Trophoblast cell (in vitro differentiated cells and primary cell): ENCODE results near the gene GET3.

Experiments used
- DNase-seq, 2 donors: peaks; one replicate each; pipeline ENCODE4 v3.0.0-alpha.2; 2016
- H2AFZ ChIP-seq: 2 replicates; pipeline ENCODE4 v1.6.1; 2013; ENCODE audit warnings: low read length, moderate library complexity, mild to moderate bottlenecking; ENCODE audit not compliant: insufficient read depth, poor library complexity
- H2AK5ac ChIP-seq: 2 replicates; pipeline ENCODE4 v1.6.1; 2013; ENCODE audit warnings: mild to moderate bottlenecking, low read length
- H2BK120ac ChIP-seq: 2 replicates; pipeline ENCODE4 v1.6.1; 2013; ENCODE audit warnings: low read length, mild to moderate bottlenecking, moderate library complexity; ENCODE audit not compliant: insufficient read depth, poor library complexity
- H2BK12ac ChIP-seq: 2 replicates; pipeline ENCODE4 v1.6.1; 2013; ENCODE audit warnings: mild to moderate bottlenecking, low read length, moderate library complexity
- H2BK5ac ChIP-seq: 2 replicates; pipeline ENCODE4 v1.6.1; 2013; ENCODE audit warnings: low read length, low read depth, moderate library complexity, mild to moderate bottlenecking; ENCODE audit not compliant: poor library complexity
- H3K14ac ChIP-seq: 2 replicates; pipeline ENCODE4 v1.6.1; 2013; ENCODE audit warnings: mild to moderate bottlenecking, low read length
- H3K18ac ChIP-seq: 2 replicates; pipeline ENCODE4 v1.6.1; 2013; ENCODE audit warnings: mild to moderate bottlenecking, low read length
- H3K23ac ChIP-seq: 2 replicates; pipeline ENCODE4 v1.6.1; 2013; ENCODE audit warnings: low read length
- H3K27ac ChIP-seq: 2 replicates; pipeline ENCODE4 v1.5.1; 2013; ENCODE audit warnings: low read depth, mild to moderate bottlenecking, inconsistent platforms, low read length, moderate library complexity
- H3K27me3 ChIP-seq: 2 replicates; pipeline ENCODE4 v1.6.1; 2013; ENCODE audit warnings: inconsistent platforms, mild to moderate bottlenecking, low read length, moderate library complexity; ENCODE audit not compliant: insufficient read depth
- H3K36me3 ChIP-seq, 2 experiments: 1 replicate in 1 of 2; 2 replicates in 1 of 2; pipeline ENCODE4 v1.6.1; 2013; ENCODE audit warnings: low read length in 2 of 2, mild to moderate bottlenecking in 2 of 2, moderate library complexity in 1 of 2; ENCODE audit not compliant: insufficient read depth in 2 of 2, control insufficient read depth in 1 of 2
- H3K4ac ChIP-seq: 2 replicates; pipeline ENCODE4 v1.6.1; 2013; ENCODE audit warnings: low read depth, mild to moderate bottlenecking, low read length, moderate library complexity
- H3K4me1 ChIP-seq, 2 experiments: 1 replicate in 1 of 2; 2 replicates in 1 of 2; pipeline ENCODE4 v1.6.1; 2013; ENCODE audit warnings: low read length in 2 of 2, mild to moderate bottlenecking in 2 of 2, moderate library complexity in 1 of 2; ENCODE audit not compliant: insufficient read depth in 2 of 2, control insufficient read depth in 1 of 2
- H3K4me2 ChIP-seq: 2 replicates; pipeline ENCODE4 v1.6.1; 2013; ENCODE audit warnings: inconsistent platforms, mild to moderate bottlenecking, low read length, moderate library complexity
- H3K4me3 ChIP-seq: 2 replicates; pipeline ENCODE4 v1.5.1; 2013; ENCODE audit warnings: mild to moderate bottlenecking, low read depth, low read length, inconsistent platforms
- H3K79me1 ChIP-seq: one replicate; pipeline ENCODE4 v1.6.1; 2013; ENCODE audit warnings: low read length
- H3K79me2 ChIP-seq: 2 replicates; pipeline ENCODE4 v1.6.1; 2013; ENCODE audit warnings: low read length, mild to moderate bottlenecking; ENCODE audit not compliant: control insufficient read depth, insufficient read depth, poor library complexity
- H3K9ac ChIP-seq: 2 replicates; pipeline ENCODE4 v1.6.1; 2013; ENCODE audit warnings: mild to moderate bottlenecking, low read length
- H3K9me3 ChIP-seq: 2 replicates; pipeline ENCODE4 v1.6.1; 2013; ENCODE audit warnings: low read depth, mild to moderate bottlenecking, control low read depth, inconsistent platforms, low read length; ENCODE audit not compliant: insufficient read depth
- H4K12ac ChIP-seq: 2 replicates; pipeline ENCODE4 v1.6.1; 2013; ENCODE audit warnings: low read depth, mild to moderate bottlenecking, low read length, moderate library complexity
- H4K8ac ChIP-seq: 2 replicates; pipeline ENCODE4 v1.6.1; 2013; ENCODE audit warnings: low read depth, mild to moderate bottlenecking, low read length, moderate library complexity
- H4K91ac ChIP-seq: one replicate; pipeline ENCODE4 v1.6.1; 2013; ENCODE audit warnings: low read depth, mild to moderate bottlenecking, low read length, moderate library complexity
- WGBS: extraction: QIAGEN DNeasy Blood & Tissue Kit; methylation state at CpG from one replicate; pipeline ENCODE4 v1.1.7; 2013; ENCODE audit warnings: missing lambda C conversion rate; ENCODE audit not compliant: insufficient read length, insufficient coverage; ENCODE audit errors: extremely low coverage; 5-methylcytosine and 5-hydroxymethylcytosine counted together

Gene GET3

DNA sequence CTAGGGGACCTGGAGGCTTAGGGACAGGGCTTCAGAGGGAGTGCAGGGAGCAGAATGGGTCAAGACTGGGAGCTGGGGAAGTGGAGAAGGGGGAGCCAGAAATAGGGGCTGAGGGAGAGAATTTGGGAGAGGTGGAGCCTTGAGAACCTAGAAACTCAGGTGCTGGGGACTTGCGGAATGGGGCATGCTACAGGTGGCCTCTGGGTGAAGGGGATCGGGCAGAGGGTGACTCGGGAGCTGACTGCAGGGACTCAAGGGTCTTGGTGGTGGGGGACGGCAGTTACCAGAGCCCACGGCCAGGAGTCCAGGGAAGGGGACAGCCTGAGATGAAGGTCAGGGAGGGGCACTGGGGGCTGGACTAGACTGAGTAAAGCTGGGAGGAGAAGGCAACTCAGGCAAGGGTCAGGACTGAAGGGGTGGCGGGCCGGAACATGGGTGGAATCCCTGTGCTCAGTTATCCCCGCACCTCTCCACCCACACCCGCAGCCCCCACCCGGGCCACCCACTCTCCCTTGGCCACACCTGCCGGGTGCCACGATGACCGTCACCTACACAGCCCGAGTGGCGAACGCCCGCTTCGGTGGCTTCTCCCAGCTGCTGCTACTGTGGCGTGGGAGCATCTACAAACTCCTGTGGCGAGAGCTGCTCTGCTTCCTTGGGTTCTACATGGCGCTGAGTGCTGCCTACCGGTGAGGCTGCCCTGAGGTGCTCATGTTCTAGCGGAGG is 14.9 kb downstream of the GET3 start:
- Histone ChIP-seq H2BK120ac (no peak overlapping the region), H3K79me1 (no peaks in the 10 kb centered on the region), H4K91ac (no peak overlapping the region), H3K4ac (no peak overlapping the region), H3K9ac (no peak overlapping the region), H4K8ac (no peak overlapping the region), H4K12ac (no peak overlapping the region), H3K18ac (no peak overlapping the region), H2BK12ac (no peak overlapping the region), H2BK5ac (no peak overlapping the region), H3K27ac (no peak overlapping the region), H3K4me1 (no peaks in the 10 kb centered on the region), H2AK5ac (no peak overlapping the region), H3K23ac (no peak overlapping the region), H3K14ac (no peak overlapping the region), H3K79me2 (no peaks in the 10 kb centered on the region), H3K27me3 (no peaks in the 10 kb centered on the region), H3K4me3 (no peak overlapping the region), H3K4me2 (no peak overlapping the region), H3K9me3 (peaks cover 7% of the 10 kb centered on the region), H2AFZ (no peak overlapping the region), H3K36me3 (peaks cover 9 to 10% of the 10 kb centered on the region in 2 experiments)
- WGBS = no CpG with 5 or more reads among the region's 23 CpGs
- DNase-seq = no peak

DNA sequence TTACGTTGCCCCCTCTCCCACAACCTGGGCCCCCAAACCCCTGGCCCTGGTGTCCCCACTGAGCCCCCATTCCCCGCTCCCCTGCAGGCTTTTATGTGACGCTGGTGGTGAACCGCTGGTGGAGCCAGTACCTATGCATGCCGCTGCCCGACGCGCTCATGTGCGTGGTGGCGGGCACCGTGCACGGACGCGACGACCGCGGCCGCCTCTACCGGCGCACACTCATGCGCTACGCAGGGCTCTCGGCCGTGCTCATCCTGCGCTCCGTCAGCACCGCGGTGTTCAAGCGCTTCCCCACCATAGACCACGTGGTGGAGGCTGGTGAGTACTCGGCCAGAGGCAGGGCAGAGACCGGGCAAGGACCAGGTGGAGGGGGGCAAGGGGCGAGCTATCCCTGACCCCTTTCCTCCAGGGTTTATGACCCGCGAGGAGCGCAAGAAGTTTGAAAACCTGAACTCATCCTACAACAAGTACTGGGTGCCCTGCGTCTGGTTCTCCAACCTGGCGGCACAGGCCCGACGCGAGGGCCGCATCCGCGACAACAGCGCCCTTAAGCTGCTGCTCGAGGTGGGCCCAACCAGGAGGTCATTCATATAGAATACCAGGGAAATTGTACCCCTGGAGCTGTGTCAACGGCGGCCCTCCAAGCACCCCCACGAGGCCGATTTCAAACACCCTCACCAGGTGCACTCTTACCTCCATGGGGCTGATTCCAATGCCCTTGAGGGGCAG is 17.3 kb downstream of the GET3 start:
- no peak overlapping the region for H3K27ac ChIP-seq
- H3K36me3 ChIP-seq = no peaks in the 10 kb centered on the region
- H4K91ac ChIP-seq = no peak overlapping the region
- no peak overlapping the region for H3K14ac ChIP-seq
- no peaks in the 10 kb centered on the region for H3K27me3 ChIP-seq
- H3K9ac ChIP-seq = no peak overlapping the region
- H2BK12ac ChIP-seq = no peak overlapping the region
- no peak overlapping the region for H4K8ac ChIP-seq
- peaks cover 0 to 7% of the 10 kb centered on the region in 2 experiments for H3K4me1 ChIP-seq
- H3K4me3 ChIP-seq = no peak overlapping the region
- no peak overlapping the region for H3K18ac ChIP-seq
- H4K12ac ChIP-seq = no peak overlapping the region
- no peak overlapping the region for H2AFZ ChIP-seq
- no peak overlapping the region for H2BK5ac ChIP-seq
- no CpG with 5 or more reads among the region's 50 CpGs for WGBS
- H3K79me1 ChIP-seq = no peaks in the 10 kb centered on the region
- no peak overlapping the region for H2BK120ac ChIP-seq
- no peak overlapping the region for H3K4ac ChIP-seq
- H3K23ac ChIP-seq = no peak overlapping the region
- peaks cover 3% of the 10 kb centered on the region for H3K9me3 ChIP-seq
- H2AK5ac ChIP-seq = no peak overlapping the region
- H3K79me2 ChIP-seq = no peaks in the 10 kb centered on the region
- no peak for DNase-seq
- H3K4me2 ChIP-seq = no peak overlapping the region

GRCh38 chr19:12756150-12756883 is 19.0 kb downstream of the GET3 start:
- Histone ChIP-seq H4K8ac (no peak overlapping the region), H3K27ac (no peak overlapping the region), H3K9ac (no peak overlapping the region), H2BK5ac (no peak overlapping the region), H2AK5ac (no peak overlapping the region), H4K91ac (no peak overlapping the region), H3K4me2 (no peak overlapping the region), H3K23ac (no peak overlapping the region), H3K4me3 (no peak overlapping the region), H3K9me3 (peaks cover 3% of the 10 kb centered on the region), H4K12ac (no peak overlapping the region), H3K36me3 (no peaks in the 10 kb centered on the region), H2AFZ (no peak overlapping the region), H3K79me2 (no peaks in the 10 kb centered on the region), H3K79me1 (no peaks in the 10 kb centered on the region), H3K4me1 (peaks cover 0 to 7% of the 10 kb centered on the region in 2 experiments), H2BK12ac (no peak overlapping the region), H3K18ac (no peak overlapping the region), H3K27me3 (no peaks in the 10 kb centered on the region), H3K4ac (no peak overlapping the region), H3K14ac (no peak overlapping the region), H2BK120ac (no peak overlapping the region)
- DNase-seq = peak in 1 of 2 donors; percentile 53
- WGBS = no CpG with 5 or more reads among the region's 19 CpGs

DNA sequence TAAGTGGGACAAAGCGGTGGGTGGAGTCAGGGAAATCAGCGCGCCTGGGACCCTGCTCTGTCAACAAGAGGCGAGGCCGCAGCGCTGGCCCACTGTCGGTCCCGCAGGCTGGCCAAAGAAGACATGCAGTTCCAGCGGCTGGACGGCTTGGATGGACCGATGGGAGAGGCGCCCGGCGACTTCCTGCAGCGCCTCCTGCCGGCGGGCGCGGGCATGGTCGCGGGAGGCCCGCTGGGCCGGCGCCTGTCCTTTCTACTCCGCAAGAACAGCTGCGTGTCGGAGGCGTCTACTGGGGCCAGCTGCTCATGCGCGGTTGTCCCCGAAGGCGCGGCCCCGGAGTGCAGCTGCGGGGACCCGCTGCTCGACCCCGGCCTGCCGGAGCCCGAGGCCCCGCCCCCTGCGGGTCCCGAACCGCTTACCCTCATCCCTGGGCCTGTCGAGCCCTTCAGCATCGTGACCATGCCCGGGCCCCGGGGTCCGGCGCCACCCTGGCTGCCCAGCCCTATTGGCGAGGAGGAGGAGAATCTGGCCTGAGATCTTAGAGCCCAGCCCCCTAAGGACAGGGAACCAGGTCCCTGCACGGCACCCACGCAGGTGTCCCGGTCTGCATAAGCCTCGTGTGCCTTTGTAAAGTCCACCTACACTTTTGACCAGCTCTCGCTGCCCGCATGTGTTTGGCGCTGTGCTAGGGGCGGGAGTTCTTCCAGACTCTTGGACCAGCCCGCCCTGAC is 20.4 kb downstream of the GET3 start:
- no peak overlapping the region for H2BK12ac ChIP-seq
- H3K18ac ChIP-seq = peak overlapping the region; percentile 3
- H3K14ac ChIP-seq = peak overlapping the region; percentile 75
- H4K8ac ChIP-seq = peak overlapping the region; percentile 70
- H3K27ac ChIP-seq = peak overlapping the region; percentile 21
- H3K9me3 ChIP-seq = peaks cover 2% of the 10 kb centered on the region
- WGBS = no CpG with 5 or more reads among the region's 60 CpGs
- peak overlapping the region; percentile 60 for H3K9ac ChIP-seq
- no peak overlapping the region for H3K23ac ChIP-seq
- no peak overlapping the region for H2BK5ac ChIP-seq
- H3K4me2 ChIP-seq = peak overlapping the region; percentile 66
- H4K12ac ChIP-seq = peak overlapping the region; percentile 74
- peak overlapping the region; percentile 51 for H3K4me3 ChIP-seq
- H3K4me1 ChIP-seq = peaks cover 0 to 7% of the 10 kb centered on the region in 2 experiments
- H3K4ac ChIP-seq = no peak overlapping the region
- H3K79me2 ChIP-seq = no peaks in the 10 kb centered on the region
- no peaks in the 10 kb centered on the region for H3K27me3 ChIP-seq
- peak; percentile 95 to 96 for DNase-seq
- H3K36me3 ChIP-seq = peaks cover 6 to 10% of the 10 kb centered on the region in 2 experiments
- H4K91ac ChIP-seq = no peak overlapping the region
- peak overlapping the region; percentile 84 for H2AFZ ChIP-seq
- no peak overlapping the region for H2BK120ac ChIP-seq
- H2AK5ac ChIP-seq = no peak overlapping the region
- H3K79me1 ChIP-seq = no peaks in the 10 kb centered on the region
